Tibial nerve (tissue), 4 donors: ENCODE measurements around the gene AP1B1. TPM values are rescaled to one million over a fixed set of nuclear protein-coding genes. Genes with fewer than 3 reads are reported as not detected.

Source experiments
- DNase-seq, 2 donors: peaks; one replicate each; pipeline ENCODE4 v3.0.0-alpha.2; 2019; ENCODE audit warnings: low spot score in 2 of 2
- H3K27ac ChIP-seq, 4 donors: fragments of 200-600 bp; sonication (generic) in 3 of 4; one replicate each; pipeline ENCODE4 v1.5.1; 2017 to 2019; ENCODE audit warnings: mild to moderate bottlenecking in 1 of 4
- H3K27me3 ChIP-seq, 2 donors: fragments of 200-600 bp; sonication (generic) in 1 of 2; one replicate each; pipeline versions ENCODE4 v1.5.1 to v1.6.0; 2017 to 2019
- H3K36me3 ChIP-seq, 3 donors: fragments of 200-600 bp; sonication (generic); one replicate each; pipeline ENCODE4 v1.5.1; 2018 to 2019
- H3K4me1 ChIP-seq, 4 donors: fragments of 200-600 bp; sonication (generic) in 3 of 4; one replicate each; pipeline ENCODE4 v1.5.1; 2017 to 2019
- H3K4me3 ChIP-seq, 4 donors: fragments of 200-600 bp; sonication (generic) in 3 of 4; one replicate each; pipeline ENCODE4 v1.5.1; 2017 to 2019; ENCODE audit warnings: mild to moderate bottlenecking in 1 of 4, moderate library complexity in 1 of 4
- H3K9me3 ChIP-seq, 4 donors: fragments of 200-600 bp; sonication (generic) in 3 of 4; one replicate each; pipeline ENCODE4 v1.5.1; 2017 to 2019
- EP300 ChIP-seq, 2 donors: sonication (generic); formaldehyde crosslinking; IDR thresholded peaks; one replicate each; pipeline ENCODE4 v1.6.1; 2017; ENCODE audit warnings: antibody characterized with exemption in 2 of 2, mild to moderate bottlenecking in 1 of 2
- POLR2A ChIP-seq, 2 donors: fragments of 450-650 bp; IDR thresholded peaks; one replicate each; pipeline ENCODE4 v1.6.1; 2017; ENCODE audit warnings: antibody characterized with exemption in 2 of 2, mild to moderate bottlenecking in 2 of 2, moderate library complexity in 2 of 2
- WGBS, 2 donors: methylation state at CpG; one replicate each; pipeline ENCODE4 v1.1.5; 2018; 5-methylcytosine and 5-hydroxymethylcytosine counted together
- small RNA-seq: library from RNA; depleted of rRNA; stranded (forward); fragments of <200 nt; gene quantifications from one replicate; pipeline ENCODE3, GENCODE V24; 2016
- total RNA-seq, 4 donors: library from RNA; depleted of rRNA; stranded (reverse); fragments of >200 nt; gene quantifications; one replicate each; pipeline ENCODE4 v1.1.0, GENCODE V29; 2016
- TF ChIP-seq, protein P1 (sequence below), 5 experiments: fragments of 200-600 bp in 3 of 5; fragments of 450-650 bp in 2 of 5; sonication (generic) in 3 of 5; IDR thresholded peaks; one replicate each; pipeline ENCODE4 v1.5.1; 2016 to 2019; ENCODE audit warnings: antibody characterized with exemption in 5 of 5, mild to moderate bottlenecking in 3 of 5, moderate library complexity in 2 of 5

The AP1B1 gene
- total RNA-seq, 4 donors from 2014 or later: 51.3 to 93.3 (median 60.1) TPM

DNA sequence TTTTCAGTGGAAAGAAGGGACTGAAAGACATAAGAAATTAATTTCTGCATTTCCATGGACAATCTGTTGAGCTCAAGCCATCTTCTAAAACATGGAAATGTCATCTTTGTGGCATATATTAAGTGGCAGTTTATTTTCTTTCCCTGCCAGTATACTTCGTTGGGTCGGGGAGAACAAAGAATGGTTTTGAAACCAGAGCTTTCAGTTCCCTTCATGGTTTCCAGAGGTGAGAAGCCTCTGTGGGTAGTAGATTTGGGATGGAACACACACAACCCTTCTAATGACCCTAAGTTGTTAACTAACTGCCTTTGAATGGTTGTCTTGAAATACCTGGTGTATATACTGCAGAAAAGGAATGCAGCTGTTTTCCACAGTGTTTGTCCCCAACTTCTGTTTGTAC is 99.5 kb downstream of the AP1B1 start:
- Histone ChIP-seq H3K9me3 (no peaks in the 10 kb centered on the region), H3K4me3 (no peak overlapping the region), H3K4me1 (peaks cover 0 to 44% (median 5%) of the 10 kb centered on the region in 4 donors), H3K27me3 (no peaks in the 10 kb centered on the region), H3K36me3 (peaks cover 8 to 94% (median 21%) of the 10 kb centered on the region in 3 donors), H3K27ac (peak overlapping the region in 1 of 4 donors; percentile 18)
- WGBS, 2 donors: 26 to 35% methylated on average over 2 of the region's 2 CpGs
- no peak for DNase-seq
- TF ChIP-seq POLR2A (IDR thresholded peaks at IDR 0.05) (no peak), EP300 (IDR thresholded peaks at IDR 0.05) (no peak)
- TF ChIP-seq, protein P1, sequence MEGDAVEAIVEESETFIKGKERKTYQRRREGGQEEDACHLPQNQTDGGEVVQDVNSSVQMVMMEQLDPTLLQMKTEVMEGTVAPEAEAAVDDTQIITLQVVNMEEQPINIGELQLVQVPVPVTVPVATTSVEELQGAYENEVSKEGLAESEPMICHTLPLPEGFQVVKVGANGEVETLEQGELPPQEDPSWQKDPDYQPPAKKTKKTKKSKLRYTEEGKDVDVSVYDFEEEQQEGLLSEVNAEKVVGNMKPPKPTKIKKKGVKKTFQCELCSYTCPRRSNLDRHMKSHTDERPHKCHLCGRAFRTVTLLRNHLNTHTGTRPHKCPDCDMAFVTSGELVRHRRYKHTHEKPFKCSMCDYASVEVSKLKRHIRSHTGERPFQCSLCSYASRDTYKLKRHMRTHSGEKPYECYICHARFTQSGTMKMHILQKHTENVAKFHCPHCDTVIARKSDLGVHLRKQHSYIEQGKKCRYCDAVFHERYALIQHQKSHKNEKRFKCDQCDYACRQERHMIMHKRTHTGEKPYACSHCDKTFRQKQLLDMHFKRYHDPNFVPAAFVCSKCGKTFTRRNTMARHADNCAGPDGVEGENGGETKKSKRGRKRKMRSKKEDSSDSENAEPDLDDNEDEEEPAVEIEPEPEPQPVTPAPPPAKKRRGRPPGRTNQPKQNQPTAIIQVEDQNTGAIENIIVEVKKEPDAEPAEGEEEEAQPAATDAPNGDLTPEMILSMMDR (IDR thresholded peaks at IDR 0.05): no peak

DNA sequence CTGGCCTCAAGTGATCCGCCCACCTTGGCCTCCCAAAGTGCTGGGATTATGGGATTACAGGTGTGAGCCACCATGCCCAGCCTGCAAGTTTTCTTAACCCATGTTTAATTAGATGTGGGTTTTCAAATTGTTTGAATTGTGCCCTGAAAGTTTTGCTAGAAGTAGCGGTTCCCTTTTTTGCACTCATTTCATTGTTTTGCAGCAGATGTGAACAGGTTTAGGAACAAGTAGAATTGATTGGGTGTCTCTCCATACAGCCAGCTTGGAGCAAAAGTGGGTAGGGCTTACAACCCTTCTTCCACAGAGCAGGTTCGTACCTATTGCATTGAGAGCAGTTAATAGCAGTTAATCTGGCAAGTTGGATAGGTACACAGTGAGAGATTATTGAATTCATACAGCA is 104.2 kb downstream of the AP1B1 start:
- no peak for DNase-seq
- Histone ChIP-seq H3K4me3 (no peak overlapping the region), H3K36me3 (peaks cover 0 to 97% (median 28%) of the 10 kb centered on the region in 3 donors), H3K9me3 (no peaks in the 10 kb centered on the region), H3K27ac (no peak overlapping the region), H3K4me1 (peaks cover 0 to 19% (median 0%) of the 10 kb centered on the region in 4 donors), H3K27me3 (no peaks in the 10 kb centered on the region)
- 93 to 96% methylated on average over 3 of the region's 3 CpGs for WGBS, 2 donors
- TF ChIP-seq EP300 (IDR thresholded peaks at IDR 0.05) (no peak), POLR2A (IDR thresholded peaks at IDR 0.05) (no peak)
- TF ChIP-seq, protein P1 (IDR thresholded peaks at IDR 0.05): no peak

DNA sequence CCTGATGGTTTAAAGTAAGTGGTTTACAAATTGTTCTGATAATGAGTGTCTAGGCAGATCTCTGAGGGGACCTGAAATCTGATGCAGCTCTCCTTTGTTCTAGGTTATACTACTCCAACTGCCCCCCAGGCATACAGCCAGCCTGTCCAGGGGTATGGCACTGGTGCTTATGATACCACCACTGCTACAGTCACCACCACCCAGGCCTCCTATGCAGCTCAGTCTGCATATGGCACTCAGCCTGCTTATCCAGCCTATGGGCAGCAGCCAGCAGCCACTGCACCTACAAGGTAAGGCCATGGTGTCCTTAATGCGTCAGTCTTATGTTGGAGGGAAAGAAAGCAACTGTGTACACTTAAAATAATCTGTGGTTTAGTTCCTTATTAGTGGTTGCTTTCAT is 110.4 kb downstream of the AP1B1 start:
- TF ChIP-seq, protein P1 (IDR thresholded peaks at IDR 0.05): no peak
- TF ChIP-seq POLR2A (IDR thresholded peaks at IDR 0.05) (no peak), EP300 (IDR thresholded peaks at IDR 0.05) (no peak)
- peaks cover 0 to 55% (median 20%) of the 10 kb centered on the region in 4 donors for H3K4me1 ChIP-seq
- no peak overlapping the region for H3K4me3 ChIP-seq
- 100% methylated on average over 1 of the region's 1 CpG for WGBS, 2 donors
- no peak overlapping the region for H3K27ac ChIP-seq
- H3K36me3 ChIP-seq: peaks cover 0 to 93% (median 13%) of the 10 kb centered on the region in 3 donors
- no peak for DNase-seq
- no peaks in the 10 kb centered on the region for H3K27me3 ChIP-seq
- H3K9me3 ChIP-seq: no peaks in the 10 kb centered on the region

Small RNA genes within 50 kb of the gene (small RNA-seq; reads per million reads assigned to genes)
- gene AC000041.1 (not detected), gene MIR3653 (not detected)

Other genes starting within 250 kb of the AP1B1 start
- gene EMID1, start 182.7 kb downstream of the AP1B1 start, total RNA-seq: 1 to 10 TPM; 1.0 to 9.9 (median 3.0) TPM
- 10 to 100 TPM; 14.4 to 43.5 (median 32.6) TPM for gene RHBDD3, start 120.6 kb downstream of the AP1B1 start, total RNA-seq
- 100 to 1,000 TPM; 174 to 211 (median 188) TPM for gene EWSR1, start 120.3 kb downstream of the AP1B1 start, total RNA-seq
- gene GAS2L1, start 81.9 kb downstream of the AP1B1 start, total RNA-seq: 10 to 100 TPM; 30.3 to 43.5 (median 35.1) TPM
- gene RASL10A, start 72.9 kb downstream of the AP1B1 start, total RNA-seq: 1 to 10 TPM in 3 of 4 donors, not detected in 1; 2.2 to 6.6 (median 3.3) TPM
- not detected for gene RFPL1, start 50.0 kb upstream of the AP1B1 start, total RNA-seq
- 1 to 10 TPM in 1 of 4 donors, under 1 TPM in 2, not detected in 1; 0.30 to 1.0 (median 0.78) TPM for gene NEFH, start 91.6 kb upstream of the AP1B1 start, total RNA-seq
- gene THOC5, start 165.2 kb upstream of the AP1B1 start, total RNA-seq: 10 to 100 TPM; 31.2 to 65.9 (median 50.3) TPM
- 10 to 100 TPM in 3 of 4 donors, 1 to 10 TPM in 1; 9.0 to 38.5 (median 11.8) TPM for gene NIPSNAP1, start 192.5 kb upstream of the AP1B1 start, total RNA-seq
- gene NF2, start 215.1 kb upstream of the AP1B1 start, total RNA-seq: 10 to 100 TPM; 24.9 to 39.0 (median 28.8) TPM